Ishikawa (cell line): ENCODE results near the gene TUBE1.

ENCODE experiments used
- CEBPB ChIP-seq: IDR thresholded peaks from 2 replicates; pipeline ENCODE4 v1.6.1; 2012
- CREB1 ChIP-seq: IDR thresholded peaks from 2 replicates; pipeline ENCODE4 v1.6.1; 2012; ENCODE audit warnings: low read depth
- EGR1 ChIP-seq: IDR thresholded peaks from 2 replicates; pipeline ENCODE4 v1.6.1; 2012
- EP300 ChIP-seq: IDR thresholded peaks from 2 replicates; pipeline ENCODE4 v1.6.1; 2012; ENCODE audit warnings: borderline replicate concordance
- FOXM1 ChIP-seq: IDR thresholded peaks from 2 replicates; pipeline ENCODE4 v1.6.1; 2012; ENCODE audit warnings: low read depth, borderline replicate concordance
- MAX ChIP-seq: IDR thresholded peaks from 2 replicates; pipeline ENCODE4 v1.6.1; 2012
- NFIC ChIP-seq: IDR thresholded peaks from 2 replicates; pipeline ENCODE4 v1.6.1; 2012
- REST ChIP-seq: IDR thresholded peaks from 2 replicates; pipeline ENCODE4 v1.6.1; 2012; ENCODE audit warnings: low read depth, mild to moderate bottlenecking
- TAF1 ChIP-seq: IDR thresholded peaks from 2 replicates; pipeline ENCODE4 v1.6.1; 2012; ENCODE audit warnings: low read depth, mild to moderate bottlenecking
- TEAD4 ChIP-seq: IDR thresholded peaks from 2 replicates; pipeline ENCODE4 v1.6.1; 2012
- USF1 ChIP-seq: IDR thresholded peaks from 2 replicates; pipeline ENCODE4 v1.6.1; 2012
- YY1 ChIP-seq: IDR thresholded peaks from 2 replicates; pipeline ENCODE4 v1.6.1; 2012; ENCODE audit warnings: low read depth

GRCh38 chr6:112062966-112063365 lies 24.3 kb downstream of the TUBE1 start:
- TF ChIP-seq EP300 (no peak), NFIC (no peak), YY1 (no peak), FOXM1 (no peak), CEBPB (no peak), TAF1 (no peak), MAX (no peak), TEAD4 (no peak), USF1 (no peak), EGR1 (no peak), REST (no peak), CREB1 (no peak)
